Hepatocyte (in vitro differentiated cells): Measurements from ENCODE around the gene ZBTB16. TPM values are rescaled to one million over a fixed set of nuclear protein-coding genes. Genes with fewer than 3 reads are reported as not detected.

ENCODE experiments used
- DNase-seq: peaks from one replicate; pipeline ENCODE4 v3.0.0-alpha.2; 2016; ENCODE audit warnings: low spot score
- H2AFZ ChIP-seq: fragments of 200-600 bp; sonication (generic); 2 replicates; pipeline ENCODE4 v1.6.0; 2016; ENCODE audit warnings: antibody characterized with exemption, mild to moderate bottlenecking
- H3K27ac ChIP-seq: fragments of 200-600 bp; sonication (generic); 2 replicates; pipeline ENCODE4 v1.5.1; 2016; ENCODE audit warnings: mild to moderate bottlenecking
- H3K27me3 ChIP-seq: fragments of 200-600 bp; sonication (generic); 2 replicates; pipeline ENCODE4 v1.6.1; 2016
- H3K36me3 ChIP-seq: fragments of 200-600 bp; sonication (generic); replicated peaks from 2 replicates; pipeline ENCODE4 v1.5.1; 2016; ENCODE audit warnings: low read depth; ENCODE audit not compliant: insufficient read depth
- H3K4me1 ChIP-seq: fragments of 200-600 bp; sonication (generic); 2 replicates; pipeline ENCODE4 v1.5.1; 2016; ENCODE audit warnings: mild to moderate bottlenecking, moderate library complexity; ENCODE audit not compliant: insufficient read depth
- H3K4me2 ChIP-seq: fragments of 200-600 bp; sonication (generic); 2 replicates; pipeline ENCODE4 v1.6.0; 2016
- H3K4me3 ChIP-seq: fragments of 200-600 bp; sonication (generic); 2 replicates; pipeline ENCODE4 v1.5.1; 2016; ENCODE audit warnings: mild to moderate bottlenecking
- H3K79me2 ChIP-seq: fragments of 200-600 bp; sonication (generic); 2 replicates; pipeline ENCODE4 v1.6.0; 2017; ENCODE audit warnings: mild to moderate bottlenecking
- H3K9me2 ChIP-seq: fragments of 200-600 bp; sonication (generic); replicated peaks from 2 replicates; pipeline ENCODE4 v1.6.0; 2017; ENCODE audit warnings: mild to moderate bottlenecking; ENCODE audit not compliant: insufficient read depth
- H3K9me3 ChIP-seq: fragments of 200-600 bp; sonication (generic); 2 replicates; pipeline ENCODE4 v1.5.1; 2016; ENCODE audit warnings: low read depth, mild to moderate bottlenecking
- H4K20me1 ChIP-seq: fragments of 200-600 bp; sonication (generic); 2 replicates; pipeline ENCODE4 v1.6.0; 2016; ENCODE audit warnings: mild to moderate bottlenecking; ENCODE audit not compliant: insufficient read depth, poor library complexity, severe bottlenecking
- CTCF ChIP-seq: fragments of 200-600 bp; sonication (generic); IDR thresholded peaks from 2 replicates; pipeline ENCODE4 v1.5.1; 2016; ENCODE audit warnings: antibody characterized with exemption, mild to moderate bottlenecking; ENCODE audit not compliant: poor library complexity
- EZH2 ChIP-seq: fragments of 200-600 bp; sonication (generic); IDR thresholded peaks from 2 replicates; pipeline ENCODE4 v1.6.1; 2016; ENCODE audit warnings: antibody characterized with exemption, mild to moderate bottlenecking, borderline replicate concordance
- EZH2phosphoT487 ChIP-seq: fragments of 200-600 bp; sonication (generic); IDR thresholded peaks from one replicate; pipeline ENCODE4 v1.6.1; 2018; ENCODE audit warnings: antibody characterized with exemption, mild to moderate bottlenecking, low read depth, moderate library complexity; ENCODE audit not compliant: unreplicated experiment, severe bottlenecking
- WGBS: methylation state at CpG from one replicate; pipeline ENCODE4 v1.1.6; 2016; ENCODE audit warnings: low lambda C conversion rate; ENCODE audit errors: missing lambda C conversion rate; 5-methylcytosine and 5-hydroxymethylcytosine counted together
- polyA plus RNA-seq: library from polyadenylated mRNA; unstranded; fragments of >200 nt; fragmentation: Nextera tagmentation; extraction: Ambion mirVana; gene quantifications from 2 replicates; pipeline ENCODE4 v1.2.1, GENCODE V29; 2016
- total RNA-seq: library from RNA; depleted of rRNA; stranded (reverse); fragments of >200 nt; gene quantifications from 2 replicates; pipeline ENCODE4 v1.2.3, GENCODE V29; 2014

The ZBTB16 gene
- total and polyA plus RNA-seq, 2 experiments from 2014 or later = 30.1 to 52.3 TPM

- no peak for DNase-seq
- Histone ChIP-seq H4K20me1 (no peaks in the 10 kb centered on the region), H3K27me3 (no peaks in the 10 kb centered on the region), H3K4me2 (no peak overlapping the region), H3K9me3 (no peaks in the 10 kb centered on the region), H3K4me3 (no peak overlapping the region), H3K79me2 (no peaks in the 10 kb centered on the region), H3K9me2 (no peaks in the 10 kb centered on the region), H3K4me1 (no peaks in the 10 kb centered on the region), H3K36me3 (no peaks in the 10 kb centered on the region), H3K27ac (no peak overlapping the region), H2AFZ (no peak overlapping the region)
- no peak for TF ChIP-seq EZH2
- TF ChIP-seq EZH2phosphoT487 = no peak
- TF ChIP-seq CTCF = no peak
- 95% methylated on average over 5 of the region's 5 CpGs for WGBS
These were observed 39.9 kb upstream of the ZBTB16 start for GRCh38 chr11:114019574-114019973.

GRCh38 chr11:114025329-114025907 is 34.1 kb upstream of the ZBTB16 start:
- Histone ChIP-seq H3K9me3 (no peaks in the 10 kb centered on the region), H3K27me3 (peaks cover 16% of the 10 kb centered on the region), H4K20me1 (no peaks in the 10 kb centered on the region), H3K9me2 (no peaks in the 10 kb centered on the region), H3K79me2 (no peaks in the 10 kb centered on the region), H2AFZ (no peak overlapping the region), H3K4me3 (no peak overlapping the region), H3K4me1 (no peaks in the 10 kb centered on the region), H3K27ac (no peak overlapping the region), H3K36me3 (no peaks in the 10 kb centered on the region), H3K4me2 (no peak overlapping the region)
- no peak for DNase-seq
- TF ChIP-seq EZH2phosphoT487 (no peak), EZH2 (no peak), CTCF (no peak)
- 67% methylated on average over 3 of the region's 3 CpGs for WGBS

GRCh38 chr11:114026355-114026754 is 33.2 kb upstream of the ZBTB16 start:
- H3K4me3 ChIP-seq = no peak overlapping the region
- H4K20me1 ChIP-seq = no peaks in the 10 kb centered on the region
- WGBS = 17% methylated on average over 1 of the region's 1 CpG
- H3K9me2 ChIP-seq = no peaks in the 10 kb centered on the region
- H3K27me3 ChIP-seq = peaks cover 19% of the 10 kb centered on the region
- H3K36me3 ChIP-seq = no peaks in the 10 kb centered on the region
- H2AFZ ChIP-seq = no peak overlapping the region
- no peaks in the 10 kb centered on the region for H3K79me2 ChIP-seq
- DNase-seq = peak; percentile 31
- no peak overlapping the region for H3K4me2 ChIP-seq
- H3K4me1 ChIP-seq = no peaks in the 10 kb centered on the region
- no peak for TF ChIP-seq EZH2phosphoT487
- TF ChIP-seq CTCF = peak; percentile 15
- TF ChIP-seq EZH2 = no peak
- no peaks in the 10 kb centered on the region for H3K9me3 ChIP-seq
- H3K27ac ChIP-seq = no peak overlapping the region

GRCh38 chr11:114027391-114027790 is 32.1 kb upstream of the ZBTB16 start:
- H3K27ac ChIP-seq = no peak overlapping the region
- DNase-seq = no peak
- H4K20me1 ChIP-seq = no peaks in the 10 kb centered on the region
- H3K9me2 ChIP-seq = no peaks in the 10 kb centered on the region
- peaks cover 19% of the 10 kb centered on the region for H3K27me3 ChIP-seq
- 55% methylated on average over 11 of the region's 11 CpGs for WGBS
- H3K4me1 ChIP-seq = no peaks in the 10 kb centered on the region
- no peak overlapping the region for H2AFZ ChIP-seq
- TF ChIP-seq EZH2phosphoT487 (no peak), EZH2 (no peak), CTCF (no peak)
- H3K36me3 ChIP-seq = no peaks in the 10 kb centered on the region
- no peak overlapping the region for H3K4me3 ChIP-seq
- no peak overlapping the region for H3K4me2 ChIP-seq
- no peaks in the 10 kb centered on the region for H3K79me2 ChIP-seq
- H3K9me3 ChIP-seq = no peaks in the 10 kb centered on the region
